WTC11 (cell line): Measurements from ENCODE around the gene EVA1C. TPM values are rescaled to one million over a fixed set of nuclear protein-coding genes. Genes with fewer than 3 reads are reported as not detected.

ENCODE experiments used
- ATAC-seq: fragments of 200-7000 bp; cut with Tn5 transposase; 2 replicates; pipeline ENCODE4 v1.10.0; 2021; ENCODE audit warnings: mild to moderate bottlenecking, moderate library complexity
- CTCF ChIA-PET: fragments of 300-600 bp; sonication (Branson Sonifier 250); formaldehyde crosslinking; loops from one replicate; lab custom pipeline; 2021; ENCODE audit warnings: antibody characterized with exemption; lab: Charles Lee
- POLR2A ChIA-PET: fragments of 350-600 bp; sonication (Branson Sonifier 250); formaldehyde crosslinking; loops from one replicate; lab custom pipeline; 2021; ENCODE audit warnings: antibody characterized with exemption; lab: Charles Lee
- DNase-seq: peaks from one replicate; pipeline ENCODE4 v3.0.0; 2021; ENCODE audit warnings: low spot score
- H3K27ac Mint-ChIP-seq: 2 replicates; pipeline ENCODE4 v1.8.0; 2021; ENCODE audit warnings: mixed read lengths
- H3K27me3 Mint-ChIP-seq: 2 replicates; pipeline ENCODE4 v1.8.0; 2021; ENCODE audit warnings: low read depth, mild to moderate bottlenecking, moderate library complexity, mixed read lengths
- H3K36me3 Mint-ChIP-seq: 2 replicates; pipeline ENCODE4 v1.8.0; 2021; ENCODE audit warnings: mixed read lengths
- H3K4me1 Mint-ChIP-seq: 2 replicates; pipeline ENCODE4 v1.8.0; 2022; ENCODE audit warnings: mixed read lengths
- H3K4me3 Mint-ChIP-seq: 2 replicates; pipeline ENCODE4 v1.8.0; 2021; ENCODE audit warnings: mild to moderate bottlenecking, moderate library complexity, mixed read lengths
- H3K9me3 Mint-ChIP-seq: 2 replicates; pipeline ENCODE4 v1.8.0; 2021; ENCODE audit warnings: mixed read lengths
- ATF1 ChIP-seq: sonication (generic); formaldehyde crosslinking; IDR thresholded peaks from 2 replicates; pipeline ENCODE4 v1.8.1; 2023; ENCODE audit warnings: mild to moderate bottlenecking, moderate library complexity, missing genetic modification reagents
- CREM ChIP-seq: sonication (generic); formaldehyde crosslinking; IDR thresholded peaks from 2 replicates; pipeline ENCODE4 v1.8.1; 2022; ENCODE audit warnings: mild to moderate bottlenecking, missing genetic modification reagents, moderate library complexity
- FOXJ3 ChIP-seq: sonication (generic); formaldehyde crosslinking; IDR thresholded peaks from 2 replicates; pipeline ENCODE4 v1.9.0; 2021; ENCODE audit warnings: missing genetic modification reagents, mild to moderate bottlenecking, borderline replicate concordance
- FOXP1 ChIP-seq: sonication (generic); formaldehyde crosslinking; IDR thresholded peaks from 2 replicates; pipeline ENCODE4 v1.8.0; 2022; ENCODE audit warnings: missing genetic modification reagents, mild to moderate bottlenecking, moderate library complexity, borderline replicate concordance
- GABPB1 ChIP-seq: sonication (generic); formaldehyde crosslinking; IDR thresholded peaks from 2 replicates; pipeline ENCODE4 v1.8.1; 2023; ENCODE audit warnings: mild to moderate bottlenecking, missing genetic modification reagents
- GTF2I ChIP-seq: fragments of 250-450 bp; sonication (Bioruptor Pico); conservative IDR thresholded peaks from 2 replicates; pipeline ENCODE4 v1.4.0; 2021; ENCODE audit warnings: mild to moderate bottlenecking
- HMGA2 ChIP-seq: fragments of 250-450 bp; sonication (Bioruptor Pico); IDR thresholded peaks from 2 replicates; pipeline ENCODE4 v1.4.0; 2021; ENCODE audit warnings: mild to moderate bottlenecking, moderate library complexity
- JUN ChIP-seq: sonication (generic); formaldehyde crosslinking; IDR thresholded peaks from 2 replicates; pipeline ENCODE4 v1.8.0; 2023; ENCODE audit warnings: mild to moderate bottlenecking, missing genetic modification reagents
- MXD4 ChIP-seq: fragments of 250-450 bp; sonication (Bioruptor Pico); IDR thresholded peaks from 2 replicates; pipeline ENCODE4 v1.8.0; 2021; ENCODE audit warnings: mild to moderate bottlenecking, moderate library complexity, borderline replicate concordance
- NR3C1 ChIP-seq: sonication (generic); formaldehyde crosslinking; conservative IDR thresholded peaks from 2 replicates; pipeline ENCODE4 v1.8.1; 2023; ENCODE audit warnings: low read depth, mild to moderate bottlenecking, missing genetic modification reagents
- RELA ChIP-seq: sonication (generic); formaldehyde crosslinking; IDR thresholded peaks from 2 replicates; pipeline ENCODE4 v1.8.1; 2022; ENCODE audit warnings: missing genetic modification reagents, mild to moderate bottlenecking, borderline replicate concordance
- SMAD4 ChIP-seq: sonication (generic); formaldehyde crosslinking; IDR thresholded peaks from 2 replicates; pipeline ENCODE4 v1.8.0; 2022; ENCODE audit warnings: mild to moderate bottlenecking, missing genetic modification reagents
- SOX15 ChIP-seq: fragments of 250-450 bp; sonication (Bioruptor Pico); IDR thresholded peaks from 2 replicates; pipeline ENCODE4 v1.9.0; 2021; ENCODE audit warnings: mild to moderate bottlenecking
- SP1 ChIP-seq: sonication (generic); formaldehyde crosslinking; conservative IDR thresholded peaks from 2 replicates; pipeline ENCODE4 v1.8.1; 2022; ENCODE audit warnings: missing genetic modification reagents
- TCF7 ChIP-seq: sonication (generic); formaldehyde crosslinking; IDR thresholded peaks from 2 replicates; pipeline ENCODE4 v1.8.0; 2022; ENCODE audit warnings: mild to moderate bottlenecking, low read depth, missing genetic modification reagents, moderate library complexity
- TEAD1 ChIP-seq: sonication (generic); formaldehyde crosslinking; IDR thresholded peaks from 2 replicates; pipeline ENCODE4 v1.8.0; 2022; ENCODE audit warnings: mild to moderate bottlenecking, missing genetic modification reagents
- ZNF423 ChIP-seq: fragments of 250-450 bp; sonication (Bioruptor Pico); IDR thresholded peaks from 2 replicates; pipeline ENCODE4 v2.1.2; 2022; ENCODE audit warnings: mild to moderate bottlenecking, moderate library complexity
- ZNF671 ChIP-seq: fragments of 250-450 bp; sonication (Bioruptor Pico); IDR thresholded peaks from 2 replicates; pipeline ENCODE4 v1.8.0; 2021; ENCODE audit warnings: mild to moderate bottlenecking
- total RNA-seq: library from RNA; stranded (reverse); gene quantifications from 3 replicates; pipeline ENCODE4 v1.2.3, GENCODE V29; 2021
- TF ChIP-seq, protein P1 (sequence below): fragments of 250-450 bp; sonication (Bioruptor Pico); IDR thresholded peaks from 2 replicates; pipeline ENCODE4 v1.9.0; 2021; ENCODE audit warnings: mild to moderate bottlenecking
- TF ChIP-seq, protein P2 (sequence below): sonication (generic); formaldehyde crosslinking; IDR thresholded peaks from 2 replicates; pipeline ENCODE4 v1.8.0; 2023; ENCODE audit warnings: missing genetic modification reagents
- TF ChIP-seq, protein P3 (sequence below): sonication (generic); formaldehyde crosslinking; IDR thresholded peaks from 2 replicates; pipeline ENCODE4 v1.8.0; 2022; ENCODE audit warnings: missing genetic modification reagents
- TF ChIP-seq, protein P4 (sequence below): sonication (generic); formaldehyde crosslinking; conservative IDR thresholded peaks from 2 replicates; pipeline ENCODE4 v1.8.1; 2022; ENCODE audit warnings: mild to moderate bottlenecking, missing genetic modification reagents
- TF ChIP-seq, protein P5 (sequence below): sonication (generic); formaldehyde crosslinking; IDR thresholded peaks from 2 replicates; pipeline ENCODE4 v1.8.0; 2022; ENCODE audit warnings: mild to moderate bottlenecking, missing genetic modification reagents
- TF ChIP-seq, protein P6 (sequence below): fragments of 250-450 bp; sonication (Bioruptor Pico); IDR thresholded peaks from 2 replicates; pipeline ENCODE4 v1.9.0; 2021; ENCODE audit warnings: mild to moderate bottlenecking

Gene EVA1C
- total RNA-seq, 1 experiment from 2014 or later: 3.1 TPM

DNA sequence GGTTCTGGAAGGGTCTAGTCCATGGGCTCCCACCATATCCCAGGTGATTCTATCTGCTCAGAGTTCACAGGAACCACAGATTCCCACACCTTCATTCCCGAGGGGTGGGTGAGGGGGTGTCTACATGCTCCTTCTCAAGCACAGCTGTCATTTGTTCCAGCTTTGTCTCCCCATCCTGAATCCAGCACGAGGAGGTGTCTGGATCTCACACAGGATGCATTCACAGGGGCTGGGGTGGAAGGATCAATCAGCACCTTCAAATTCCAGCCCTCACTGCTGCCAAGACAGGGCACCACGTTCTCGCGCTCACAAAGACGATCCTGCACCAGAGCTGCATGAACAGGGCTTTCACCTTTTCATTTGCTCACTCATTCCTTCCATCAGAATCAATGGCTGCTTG, 120.1 kb downstream of the EVA1C start:
- Mint-ChIP-seq H3K27ac (no peak overlapping the region), H3K4me3 (no peak overlapping the region), H3K4me1 (peaks cover 9% of the 10 kb centered on the region), H3K36me3 (peaks cover 18% of the 10 kb centered on the region), H3K9me3 (peaks cover 32% of the 10 kb centered on the region), H3K27me3 (no peaks in the 10 kb centered on the region)
- POLR2A ChIA-PET: no interaction called here
- CTCF ChIA-PET: no interaction called here
- TF ChIP-seq SMAD4 (CRISPR knock-in tag): no peak
- no peak for TF ChIP-seq ZNF671 (CRISPR knock-in tag)
- TF ChIP-seq, protein P1, sequence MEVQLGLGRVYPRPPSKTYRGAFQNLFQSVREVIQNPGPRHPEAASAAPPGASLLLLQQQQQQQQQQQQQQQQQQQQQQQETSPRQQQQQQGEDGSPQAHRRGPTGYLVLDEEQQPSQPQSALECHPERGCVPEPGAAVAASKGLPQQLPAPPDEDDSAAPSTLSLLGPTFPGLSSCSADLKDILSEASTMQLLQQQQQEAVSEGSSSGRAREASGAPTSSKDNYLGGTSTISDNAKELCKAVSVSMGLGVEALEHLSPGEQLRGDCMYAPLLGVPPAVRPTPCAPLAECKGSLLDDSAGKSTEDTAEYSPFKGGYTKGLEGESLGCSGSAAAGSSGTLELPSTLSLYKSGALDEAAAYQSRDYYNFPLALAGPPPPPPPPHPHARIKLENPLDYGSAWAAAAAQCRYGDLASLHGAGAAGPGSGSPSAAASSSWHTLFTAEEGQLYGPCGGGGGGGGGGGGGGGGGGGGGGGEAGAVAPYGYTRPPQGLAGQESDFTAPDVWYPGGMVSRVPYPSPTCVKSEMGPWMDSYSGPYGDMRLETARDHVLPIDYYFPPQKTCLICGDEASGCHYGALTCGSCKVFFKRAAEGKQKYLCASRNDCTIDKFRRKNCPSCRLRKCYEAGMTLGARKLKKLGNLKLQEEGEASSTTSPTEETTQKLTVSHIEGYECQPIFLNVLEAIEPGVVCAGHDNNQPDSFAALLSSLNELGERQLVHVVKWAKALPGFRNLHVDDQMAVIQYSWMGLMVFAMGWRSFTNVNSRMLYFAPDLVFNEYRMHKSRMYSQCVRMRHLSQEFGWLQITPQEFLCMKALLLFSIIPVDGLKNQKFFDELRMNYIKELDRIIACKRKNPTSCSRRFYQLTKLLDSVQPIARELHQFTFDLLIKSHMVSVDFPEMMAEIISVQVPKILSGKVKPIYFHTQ: no peak
- no peak for TF ChIP-seq FOXP1 (CRISPR knock-in tag)
- TF ChIP-seq JUN (CRISPR knock-in tag): no peak
- no peak for TF ChIP-seq TEAD1 (CRISPR knock-in tag)
- TF ChIP-seq NR3C1 (CRISPR knock-in tag): no peak
- TF ChIP-seq, protein P2, sequence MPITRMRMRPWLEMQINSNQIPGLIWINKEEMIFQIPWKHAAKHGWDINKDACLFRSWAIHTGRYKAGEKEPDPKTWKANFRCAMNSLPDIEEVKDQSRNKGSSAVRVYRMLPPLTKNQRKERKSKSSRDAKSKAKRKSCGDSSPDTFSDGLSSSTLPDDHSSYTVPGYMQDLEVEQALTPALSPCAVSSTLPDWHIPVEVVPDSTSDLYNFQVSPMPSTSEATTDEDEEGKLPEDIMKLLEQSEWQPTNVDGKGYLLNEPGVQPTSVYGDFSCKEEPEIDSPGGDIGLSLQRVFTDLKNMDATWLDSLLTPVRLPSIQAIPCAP (CRISPR knock-in tag): no peak
- no peak for TF ChIP-seq GTF2I (CRISPR knock-in tag)
- TF ChIP-seq, protein P3, sequence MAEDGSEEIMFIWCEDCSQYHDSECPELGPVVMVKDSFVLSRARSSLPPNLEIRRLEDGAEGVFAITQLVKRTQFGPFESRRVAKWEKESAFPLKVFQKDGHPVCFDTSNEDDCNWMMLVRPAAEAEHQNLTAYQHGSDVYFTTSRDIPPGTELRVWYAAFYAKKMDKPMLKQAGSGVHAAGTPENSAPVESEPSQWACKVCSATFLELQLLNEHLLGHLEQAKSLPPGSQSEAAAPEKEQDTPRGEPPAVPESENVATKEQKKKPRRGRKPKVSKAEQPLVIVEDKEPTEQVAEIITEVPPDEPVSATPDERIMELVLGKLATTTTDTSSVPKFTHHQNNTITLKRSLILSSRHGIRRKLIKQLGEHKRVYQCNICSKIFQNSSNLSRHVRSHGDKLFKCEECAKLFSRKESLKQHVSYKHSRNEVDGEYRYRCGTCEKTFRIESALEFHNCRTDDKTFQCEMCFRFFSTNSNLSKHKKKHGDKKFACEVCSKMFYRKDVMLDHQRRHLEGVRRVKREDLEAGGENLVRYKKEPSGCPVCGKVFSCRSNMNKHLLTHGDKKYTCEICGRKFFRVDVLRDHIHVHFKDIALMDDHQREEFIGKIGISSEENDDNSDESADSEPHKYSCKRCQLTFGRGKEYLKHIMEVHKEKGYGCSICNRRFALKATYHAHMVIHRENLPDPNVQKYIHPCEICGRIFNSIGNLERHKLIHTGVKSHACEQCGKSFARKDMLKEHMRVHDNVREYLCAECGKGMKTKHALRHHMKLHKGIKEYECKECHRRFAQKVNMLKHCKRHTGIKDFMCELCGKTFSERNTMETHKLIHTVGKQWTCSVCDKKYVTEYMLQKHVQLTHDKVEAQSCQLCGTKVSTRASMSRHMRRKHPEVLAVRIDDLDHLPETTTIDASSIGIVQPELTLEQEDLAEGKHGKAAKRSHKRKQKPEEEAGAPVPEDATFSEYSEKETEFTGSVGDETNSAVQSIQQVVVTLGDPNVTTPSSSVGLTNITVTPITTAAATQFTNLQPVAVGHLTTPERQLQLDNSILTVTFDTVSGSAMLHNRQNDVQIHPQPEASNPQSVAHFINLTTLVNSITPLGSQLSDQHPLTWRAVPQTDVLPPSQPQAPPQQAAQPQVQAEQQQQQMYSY: no peak
- TF ChIP-seq MXD4 (CRISPR knock-in tag): no peak
- TF ChIP-seq, protein P4, sequence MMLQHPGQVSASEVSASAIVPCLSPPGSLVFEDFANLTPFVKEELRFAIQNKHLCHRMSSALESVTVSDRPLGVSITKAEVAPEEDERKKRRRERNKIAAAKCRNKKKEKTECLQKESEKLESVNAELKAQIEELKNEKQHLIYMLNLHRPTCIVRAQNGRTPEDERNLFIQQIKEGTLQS (CRISPR knock-in tag): no peak
- no peak for TF ChIP-seq FOXJ3 (CRISPR knock-in tag)
- TF ChIP-seq RELA (CRISPR knock-in tag): no peak
- TF ChIP-seq ZNF423: no peak
- no peak for DNase-seq
- ATAC-seq: no peak

DNA sequence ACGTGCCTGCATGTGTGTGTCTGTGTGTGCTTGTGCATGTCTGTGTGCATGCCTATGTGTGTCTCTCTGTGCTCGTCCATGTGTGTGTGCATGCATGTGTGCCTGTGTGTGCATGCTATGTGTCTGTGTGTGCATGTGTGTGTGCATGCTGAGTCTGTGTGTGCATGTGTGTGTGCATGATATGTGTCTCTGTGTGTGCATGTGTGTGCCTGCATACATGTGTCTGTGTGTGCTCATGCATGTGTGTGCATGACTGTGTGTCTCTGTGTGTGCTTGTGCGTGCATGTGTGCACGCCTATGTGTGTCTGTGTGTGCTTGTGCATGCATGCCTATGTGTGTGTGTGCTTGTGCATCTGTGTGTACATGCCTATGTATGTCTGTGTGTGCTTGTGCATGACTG, 120.5 kb downstream of the EVA1C start:
- ChIA-PET CTCF (no interaction called here), POLR2A (no interaction called here)
- no peaks in the 10 kb centered on the region for H3K27me3 Mint-ChIP-seq
- H3K4me1 Mint-ChIP-seq: peaks cover 9% of the 10 kb centered on the region
- H3K36me3 Mint-ChIP-seq: peaks cover 18% of the 10 kb centered on the region
- H3K27ac Mint-ChIP-seq: no peak overlapping the region
- DNase-seq: no peak
- no peak for ATAC-seq
- H3K4me3 Mint-ChIP-seq: no peak overlapping the region
- peaks cover 29% of the 10 kb centered on the region for H3K9me3 Mint-ChIP-seq
- TF ChIP-seq SP1 (CRISPR knock-in tag) (no peak), HMGA2 (no peak), TCF7 (no peak), SOX15 (CRISPR knock-in tag) (no peak), ATF1 (CRISPR knock-in tag) (no peak), GABPB1 (no peak), CREM (CRISPR knock-in tag) (no peak)
- TF ChIP-seq, protein P5, sequence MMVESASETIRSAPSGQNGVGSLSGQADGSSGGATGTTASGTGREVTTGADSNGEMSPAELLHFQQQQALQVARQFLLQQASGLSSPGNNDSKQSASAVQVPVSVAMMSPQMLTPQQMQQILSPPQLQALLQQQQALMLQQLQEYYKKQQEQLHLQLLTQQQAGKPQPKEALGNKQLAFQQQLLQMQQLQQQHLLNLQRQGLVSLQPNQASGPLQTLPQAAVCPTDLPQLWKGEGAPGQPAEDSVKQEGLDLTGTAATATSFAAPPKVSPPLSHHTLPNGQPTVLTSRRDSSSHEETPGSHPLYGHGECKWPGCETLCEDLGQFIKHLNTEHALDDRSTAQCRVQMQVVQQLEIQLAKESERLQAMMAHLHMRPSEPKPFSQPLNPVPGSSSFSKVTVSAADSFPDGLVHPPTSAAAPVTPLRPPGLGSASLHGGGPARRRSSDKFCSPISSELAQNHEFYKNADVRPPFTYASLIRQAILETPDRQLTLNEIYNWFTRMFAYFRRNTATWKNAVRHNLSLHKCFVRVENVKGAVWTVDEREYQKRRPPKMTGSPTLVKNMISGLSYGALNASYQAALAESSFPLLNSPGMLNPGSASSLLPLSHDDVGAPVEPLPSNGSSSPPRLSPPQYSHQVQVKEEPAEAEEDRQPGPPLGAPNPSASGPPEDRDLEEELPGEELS: no peak
- TF ChIP-seq, protein P6, sequence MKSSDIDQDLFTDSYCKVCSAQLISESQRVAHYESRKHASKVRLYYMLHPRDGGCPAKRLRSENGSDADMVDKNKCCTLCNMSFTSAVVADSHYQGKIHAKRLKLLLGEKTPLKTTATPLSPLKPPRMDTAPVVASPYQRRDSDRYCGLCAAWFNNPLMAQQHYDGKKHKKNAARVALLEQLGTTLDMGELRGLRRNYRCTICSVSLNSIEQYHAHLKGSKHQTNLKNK (CRISPR knock-in tag): no peak
- TF ChIP-seq, protein P3: no peak
